RPMI8226 (cell line): Measurements from ENCODE around the gene LINGO4.
A peak's percentile ranks its signal among the peaks of the same experiment; 100 is the strongest.
"Not testable (repeated sequence)": the region's sequence is repeated elsewhere in the genome, so short reads cannot be mapped to it uniquely, and the experiment has no call there.

Experiments used
- DNase-seq: peaks from one replicate; pipeline ENCODE4 v3.0.0-alpha.2; 2015

LINGO4 gene

DNA sequence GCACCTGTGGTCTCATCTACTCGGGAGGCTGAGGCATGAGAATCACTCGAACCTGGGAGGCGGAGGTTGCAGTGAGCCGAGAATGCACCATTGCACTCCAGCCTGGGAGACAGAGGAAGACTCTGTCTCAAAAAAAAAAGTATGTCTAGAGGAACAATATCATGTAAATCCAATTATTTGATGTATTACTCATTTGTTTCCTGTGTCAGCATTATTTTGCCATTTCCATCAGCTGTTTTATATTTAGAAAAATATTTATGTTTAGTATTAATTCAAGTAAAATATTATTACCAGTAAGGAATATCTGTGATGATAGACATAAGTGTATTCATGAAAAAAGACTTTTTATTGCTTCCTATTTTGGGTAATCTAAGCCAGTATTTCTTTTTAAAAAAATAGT is 27.9 kb downstream of the LINGO4 start:
- DNase-seq = no peak

- DNase-seq = no peak
These were observed 28.6 kb downstream of the LINGO4 start for GRCh38 chr1:151776665-151777062.

DNA sequence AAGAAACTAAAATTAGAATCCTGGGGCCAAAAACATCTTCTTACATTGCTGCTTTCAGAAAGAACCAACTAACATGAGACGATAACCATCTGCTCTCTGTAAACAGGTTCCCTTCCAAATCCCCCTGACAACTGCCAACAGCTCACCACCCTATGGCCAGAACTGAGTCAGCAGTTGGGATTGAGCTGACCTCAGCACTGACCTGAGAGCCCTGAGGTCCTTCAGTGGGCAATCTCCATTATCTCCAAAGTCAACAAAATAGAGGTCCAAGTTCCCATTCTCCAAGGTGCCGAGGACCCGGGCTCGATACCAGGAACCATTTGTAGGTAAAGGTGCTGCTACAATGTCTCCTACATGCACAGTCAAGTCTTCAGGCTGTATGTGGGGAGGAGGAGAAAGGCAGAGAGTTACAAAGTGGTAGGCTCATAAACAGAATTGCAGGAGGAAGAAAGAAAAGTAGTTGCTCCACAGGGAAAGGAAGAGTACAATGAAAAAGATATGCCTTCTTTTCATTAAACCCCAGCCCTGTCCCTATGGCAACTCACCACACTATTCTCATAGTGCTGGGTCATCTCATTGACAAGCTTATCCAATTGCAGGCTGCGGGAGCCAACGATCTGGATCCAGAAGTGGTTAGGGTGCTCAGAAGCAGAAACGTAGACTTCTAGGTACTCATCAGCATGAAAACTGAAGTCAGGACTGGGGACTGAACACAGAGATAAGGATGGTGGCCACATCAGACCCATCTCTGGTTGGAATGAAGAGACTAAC is 29.1 kb downstream of the LINGO4 start:
- DNase-seq = no peak

GRCh38 chr1:151774256-151774922 is 30.8 kb downstream of the LINGO4 start:
- no peak for DNase-seq

- no peak for DNase-seq
These were observed 31.5 kb downstream of the LINGO4 start for GRCh38 chr1:151773702-151774101.

DNA sequence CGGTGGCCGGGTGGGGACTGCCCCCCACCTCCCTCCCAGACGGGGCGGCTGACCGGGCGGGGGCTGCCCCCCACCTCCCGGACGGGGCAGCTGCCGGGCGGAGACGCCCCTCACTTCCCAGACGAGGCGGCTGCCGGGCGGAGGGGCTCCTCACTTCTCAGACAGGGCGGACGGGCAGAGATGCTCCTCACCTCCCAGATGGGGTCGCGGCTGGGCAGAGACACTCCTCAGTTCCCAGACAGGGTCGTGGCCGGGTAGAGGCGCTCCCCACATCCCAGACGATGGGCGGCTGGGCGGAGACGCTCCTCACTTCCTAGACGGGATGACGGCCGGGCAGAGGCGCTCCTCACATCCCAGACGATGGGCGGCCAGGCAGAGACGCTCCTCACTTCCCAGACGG is 35.9 kb downstream of the LINGO4 start:
- not testable (repeated sequence) for DNase-seq

- not testable (repeated sequence) for DNase-seq
These were observed 36.7 kb downstream of the LINGO4 start for GRCh38 chr1:151768351-151769066.

- DNase-seq = no peak
These were observed 41.2 kb downstream of the LINGO4 start for GRCh38 chr1:151763990-151764389.

DNA sequence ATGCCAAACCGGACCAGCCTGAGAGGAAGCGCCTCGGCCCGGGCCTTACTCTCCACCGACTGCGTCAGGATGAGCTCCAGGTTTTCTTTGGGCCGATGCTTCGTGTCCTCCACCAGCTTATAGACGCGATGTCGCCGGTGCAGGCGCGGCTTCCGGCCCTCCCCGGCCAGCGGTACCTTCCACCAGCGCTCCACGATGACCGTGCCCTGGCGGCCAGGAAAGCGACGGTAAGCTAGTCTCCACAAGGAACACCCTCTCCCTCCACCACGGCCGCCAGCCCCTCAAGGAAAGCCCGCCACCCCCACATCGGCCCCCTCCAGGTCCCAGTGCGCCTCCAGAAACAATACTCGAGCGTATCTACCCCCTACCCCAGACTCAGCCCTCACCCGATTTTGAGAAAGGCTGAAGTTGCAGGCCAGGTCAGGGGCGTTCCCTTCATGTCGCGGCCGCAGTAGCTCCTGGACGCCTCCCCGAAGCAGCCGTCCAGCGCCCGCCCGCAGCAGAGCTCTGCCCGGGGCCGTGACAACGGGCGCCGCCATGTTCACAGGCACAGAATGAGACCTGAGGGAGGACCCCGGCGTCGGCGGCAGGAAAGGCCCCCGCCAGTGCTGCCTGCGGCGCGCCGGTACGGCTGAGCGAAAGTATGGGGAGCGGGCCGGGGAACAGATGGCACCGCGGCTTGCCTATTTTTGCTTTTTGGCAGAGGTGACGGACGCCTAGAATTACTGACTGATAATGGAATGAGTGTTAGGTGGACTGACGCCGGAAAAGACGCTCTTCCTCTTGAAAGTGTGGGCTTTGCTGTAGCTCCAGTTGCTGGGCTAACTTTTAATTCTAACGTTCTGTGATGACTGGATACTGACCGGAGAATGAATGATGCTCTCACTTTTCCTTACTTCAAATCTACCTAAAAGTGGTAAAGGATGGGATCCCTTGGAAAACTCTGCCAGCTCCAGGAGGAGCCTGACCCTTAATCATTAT is 42.0 kb downstream of the LINGO4 start, which contains the start of gene MRPL9:
MRPL9 (minus strand) TSS at position 556 of the 981 bp plus-strand sequence; CDS start at position 539, 17 bp downstream.
- peak; percentile 92 for DNase-seq

GRCh38 chr1:151760597-151761385 is 44.4 kb downstream of the LINGO4 start:
- DNase-seq = no peak

- DNase-seq = no peak
These were observed 46.0 kb downstream of the LINGO4 start for GRCh38 chr1:151759241-151759640.

- DNase-seq = no peak
These were observed 48.9 kb downstream of the LINGO4 start for GRCh38 chr1:151756291-151756690.
